Pancreas (tissue), 10 donors: ENCODE results near the gene CST2. TPM values are rescaled to one million over a fixed set of nuclear protein-coding genes. Genes with fewer than 3 reads are reported as not detected.
"Not testable (repeated sequence)": the region's sequence is repeated elsewhere in the genome, so short reads cannot be mapped to it uniquely, and the experiment has no call there.

Source experiments
- ATAC-seq, 4 donors: fragments of 200-7000 bp; cut with Tn5 transposase; one replicate each; pipeline versions ENCODE4 v1.8.0 to v1.9.1; 2020; ENCODE audit warnings: mild to moderate bottlenecking in 4 of 4, moderate library complexity in 4 of 4
- DNase-seq, 6 donors: peaks; one replicate each; pipeline ENCODE4 v3.0.0-alpha.2; 2020
- FAIRE-seq: peaks from 2 replicates; lab custom pipeline; 2012; peaks lifted over from hg19 to GRCh38; lab: Jason Lieb, UNC
- H3K27ac ChIP-seq, 4 donors: fragments of 200-600 bp; sonication (generic); 1 replicate in 3 of 4; 2 replicates in 1 of 4; pipeline versions ENCODE4 v1.5.0 to v1.8.0; 2020
- H3K27me3 ChIP-seq, 4 donors: fragments of 200-600 bp; one replicate each; pipeline ENCODE4 v1.8.0; 2021
- H3K36me3 ChIP-seq, 3 donors: fragments of 200-600 bp; sonication (generic) in 1 of 3; one replicate each; pipeline versions ENCODE4 v1.5.0 to v1.8.0; 2020 to 2021
- H3K4me1 ChIP-seq, 3 donors: fragments of 200-600 bp; one replicate each; pipeline ENCODE4 v1.8.0; 2021
- H3K4me3 ChIP-seq, 4 donors: fragments of 200-600 bp; sonication (generic) in 2 of 4; one replicate each; pipeline versions ENCODE4 v1.5.0 to v1.8.0; 2020 to 2021
- H3K9me3 ChIP-seq, 4 donors: fragments of 200-600 bp; one replicate each; pipeline ENCODE4 v1.8.0; 2021
- WGBS, 2 donors: extraction: QIAGEN DNeasy Blood & Tissue Kit; methylation state at CpG; one replicate each; pipeline ENCODE4 v1.1.7; 2013; 5-methylcytosine and 5-hydroxymethylcytosine counted together
- intact Hi-C, 3 donors: fragments of 100-400 bp; cut with DNase I; formaldehyde crosslinking; loops; one replicate each; pipeline versions ENCODE4 v1.11.1 to v1.14.2; 2022
- polyA plus RNA-seq, 2 donors: library from polyadenylated mRNA; stranded (reverse); fragments of 200-250 nt; gene quantifications; one replicate each; pipeline ENCODE4 v1.2.3, GENCODE V29; 2013
- total RNA-seq, 6 donors: library from RNA; stranded (reverse); fragmentation: NEBNext Ultra II Directional in 4 of 6; extraction: Animal tissue kit (Norgen Biotek cat#: 25700) in 4 of 6; gene quantifications; one replicate each; pipeline versions ENCODE4 v1.2.1 to v1.2.4, GENCODE V29; 2021 to 2023
- TF ChIP-seq, protein P1 (sequence below), 4 donors: fragments of 200-600 bp; sonication (generic) in 3 of 4; IDR thresholded peaks; one replicate each; pipeline versions ENCODE4 v1.5.0 to v1.8.0; 2021; ENCODE audit warnings: antibody characterized with exemption in 4 of 4
- donor health status: healthy with polysubstance abuse.
- donor health status: DM: no; HTN: no; CAD: no; lungs with moderate emphysema.
- donor health status: DM: no; HTN: no; CAD: no.
- donor health status: control.
- donor health status: control.
- donor health status: Bipolar disorder and iron deficiency.
- donor health status: DM: yes; HTN: yes; CAD: no.
- donor health status: DM: no; HTN: no; CAD: no.
- donor health status: DM: no; HTN: no; CAD: no.
- donor health status: DM: yes; HTN: yes; CAD: no.

The CST2 gene
- total and polyA plus RNA-seq, 8 donors, result 0.28 to 7.5 (median 2.5) TPM; not detected in 4

DNA sequence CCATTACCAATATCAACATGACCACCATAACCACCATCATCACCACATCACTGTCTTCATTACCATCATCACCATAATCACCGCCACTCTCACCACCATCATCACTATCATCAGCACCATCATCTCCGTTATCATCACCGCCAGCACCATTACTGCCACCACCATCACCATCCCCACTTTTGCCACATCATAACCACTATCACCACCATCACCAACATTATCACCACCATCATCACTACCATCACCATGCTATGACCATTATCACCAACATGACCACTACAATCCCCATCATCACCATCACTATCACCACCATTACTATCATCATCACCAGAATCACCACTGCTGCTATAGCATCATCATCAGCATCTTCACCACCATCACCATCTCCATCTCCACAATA, 25.7 kb downstream of the CST2 start:
- no peak for FAIRE-seq
- intact Hi-C loops, result no loop called here

DNA sequence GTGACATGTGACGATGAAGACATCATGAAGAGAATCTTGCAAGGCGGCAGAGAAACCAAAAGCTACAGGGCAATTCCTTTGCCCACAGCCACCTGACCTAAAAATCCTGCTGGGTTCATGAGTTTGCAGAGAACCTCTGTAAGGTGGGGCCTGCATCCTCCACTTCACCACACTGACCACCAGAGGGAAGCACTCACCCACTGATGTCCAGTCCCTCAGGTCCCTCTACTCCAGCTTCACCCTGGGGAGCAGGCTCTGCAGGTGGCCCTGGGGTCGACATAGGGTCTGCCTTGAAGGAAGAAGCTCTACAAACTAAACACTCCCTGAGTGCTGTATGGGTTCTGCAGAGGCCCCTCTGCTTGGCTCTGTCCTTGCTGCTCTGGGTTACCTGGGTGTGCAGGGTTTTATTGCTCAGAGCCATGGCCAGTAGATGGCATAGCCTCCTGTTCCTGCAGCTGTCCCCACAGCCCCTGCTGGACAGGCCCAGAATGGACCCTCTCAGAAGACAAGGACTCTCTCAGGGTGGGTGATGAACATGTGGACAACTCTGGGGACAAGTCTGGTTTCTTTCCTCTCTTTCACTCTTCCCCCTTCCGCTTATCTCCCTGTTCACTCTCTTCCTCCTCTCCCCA, 27.2 kb downstream of the CST2 start:
- H3K4me1 ChIP-seq, H3K9me3 ChIP-seq, intact Hi-C loops, H3K27ac ChIP-seq, FAIRE-seq, H3K36me3 ChIP-seq, H3K27me3 ChIP-seq, H3K4me3 ChIP-seq: not testable (repeated sequence)
- TF ChIP-seq, protein P1, sequence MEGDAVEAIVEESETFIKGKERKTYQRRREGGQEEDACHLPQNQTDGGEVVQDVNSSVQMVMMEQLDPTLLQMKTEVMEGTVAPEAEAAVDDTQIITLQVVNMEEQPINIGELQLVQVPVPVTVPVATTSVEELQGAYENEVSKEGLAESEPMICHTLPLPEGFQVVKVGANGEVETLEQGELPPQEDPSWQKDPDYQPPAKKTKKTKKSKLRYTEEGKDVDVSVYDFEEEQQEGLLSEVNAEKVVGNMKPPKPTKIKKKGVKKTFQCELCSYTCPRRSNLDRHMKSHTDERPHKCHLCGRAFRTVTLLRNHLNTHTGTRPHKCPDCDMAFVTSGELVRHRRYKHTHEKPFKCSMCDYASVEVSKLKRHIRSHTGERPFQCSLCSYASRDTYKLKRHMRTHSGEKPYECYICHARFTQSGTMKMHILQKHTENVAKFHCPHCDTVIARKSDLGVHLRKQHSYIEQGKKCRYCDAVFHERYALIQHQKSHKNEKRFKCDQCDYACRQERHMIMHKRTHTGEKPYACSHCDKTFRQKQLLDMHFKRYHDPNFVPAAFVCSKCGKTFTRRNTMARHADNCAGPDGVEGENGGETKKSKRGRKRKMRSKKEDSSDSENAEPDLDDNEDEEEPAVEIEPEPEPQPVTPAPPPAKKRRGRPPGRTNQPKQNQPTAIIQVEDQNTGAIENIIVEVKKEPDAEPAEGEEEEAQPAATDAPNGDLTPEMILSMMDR (IDR thresholded peaks at IDR 0.05), result peak; percentile 50 to 56 (median 54)
- WGBS, 2 donors, result 28 to 47% methylated on average over 4 of the region's 4 CpGs
- peak in 4 of 6 donors; percentile 9 to 62 (median 38) for DNase-seq
- peak; percentile 46 to 93 (median 82) for ATAC-seq

More for the DNA sequence above, 25.7 kb downstream of the CST2 start:
- no peaks in the 10 kb centered on the region for H3K4me1 ChIP-seq
- no peaks in the 10 kb centered on the region for H3K36me3 ChIP-seq
- H3K27ac ChIP-seq, result no peak overlapping the region
- 91 to 94% methylated on average over 3 of the region's 3 CpGs for WGBS, 2 donors
- TF ChIP-seq, protein P1 (IDR thresholded peaks at IDR 0.05), result no peak
- no peak for DNase-seq
- H3K27me3 ChIP-seq, result no peaks in the 10 kb centered on the region
- no peaks in the 10 kb centered on the region for H3K9me3 ChIP-seq
- no peak overlapping the region for H3K4me3 ChIP-seq
- no peak for ATAC-seq

DNA sequence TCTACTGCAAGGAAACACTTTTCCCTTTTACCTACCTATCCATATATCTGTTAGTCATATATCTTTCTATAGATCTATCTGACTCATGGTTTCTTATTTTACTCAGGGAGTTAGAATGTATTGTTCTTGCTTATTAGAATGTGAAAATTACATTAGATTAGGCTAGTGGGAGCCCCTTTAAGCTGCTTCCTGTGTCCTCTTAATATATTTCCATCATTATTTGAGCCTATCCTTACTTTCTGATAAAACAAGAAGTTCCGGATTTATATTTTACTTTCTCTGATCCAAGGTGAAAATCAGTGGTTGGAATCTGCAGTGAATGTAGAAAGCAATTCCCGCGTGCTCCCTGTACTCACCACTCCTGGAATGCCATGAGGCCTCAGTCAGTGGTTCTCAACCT, 31.0 kb downstream of the CST2 start:
- DNase-seq (no peak), FAIRE-seq (no peak), ATAC-seq (no peak)
- 67 to 82% methylated on average over 3 of the region's 3 CpGs for WGBS, 2 donors
- intact Hi-C loops, result no loop called here
- Histone ChIP-seq H3K9me3 (no peaks in the 10 kb centered on the region), H3K4me1 (no peaks in the 10 kb centered on the region), H3K27me3 (no peaks in the 10 kb centered on the region), H3K4me3 (no peak overlapping the region), H3K36me3 (no peaks in the 10 kb centered on the region), H3K27ac (no peak overlapping the region)
- TF ChIP-seq, protein P1 (IDR thresholded peaks at IDR 0.05), result no peak

DNA sequence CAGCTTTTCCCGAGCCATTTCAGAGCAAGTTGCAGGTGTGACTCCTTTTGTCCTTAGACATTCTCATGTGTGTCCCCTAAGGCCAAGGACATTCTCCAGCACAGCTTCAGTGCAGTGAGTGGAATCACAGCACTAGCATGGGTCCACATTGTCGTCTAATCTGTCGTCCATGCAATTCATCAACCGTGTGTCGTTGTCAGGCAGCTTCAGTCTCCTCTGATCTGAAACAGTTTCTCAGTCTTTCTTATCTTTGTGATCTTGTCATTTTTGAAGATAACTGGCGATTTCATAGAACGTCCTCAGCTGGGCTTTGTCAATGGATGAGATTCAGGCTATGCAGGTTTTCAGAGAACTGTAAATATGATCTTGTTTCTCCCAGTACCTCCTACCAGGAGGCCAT, 31.7 kb downstream of the CST2 start:
- no peak overlapping the region for H3K4me3 ChIP-seq
- DNase-seq (no peak), FAIRE-seq (no peak), ATAC-seq (no peak)
- H3K9me3 ChIP-seq, result no peaks in the 10 kb centered on the region
- H3K36me3 ChIP-seq, result no peaks in the 10 kb centered on the region
- 18 to 19% methylated on average over 7 of the region's 7 CpGs for WGBS, 2 donors
- TF ChIP-seq, protein P1 (IDR thresholded peaks at IDR 0.05), result no peak
- H3K27ac ChIP-seq, result no peak overlapping the region
- intact Hi-C loops, result no loop called here
- no peaks in the 10 kb centered on the region for H3K4me1 ChIP-seq
- no peaks in the 10 kb centered on the region for H3K27me3 ChIP-seq

DNA sequence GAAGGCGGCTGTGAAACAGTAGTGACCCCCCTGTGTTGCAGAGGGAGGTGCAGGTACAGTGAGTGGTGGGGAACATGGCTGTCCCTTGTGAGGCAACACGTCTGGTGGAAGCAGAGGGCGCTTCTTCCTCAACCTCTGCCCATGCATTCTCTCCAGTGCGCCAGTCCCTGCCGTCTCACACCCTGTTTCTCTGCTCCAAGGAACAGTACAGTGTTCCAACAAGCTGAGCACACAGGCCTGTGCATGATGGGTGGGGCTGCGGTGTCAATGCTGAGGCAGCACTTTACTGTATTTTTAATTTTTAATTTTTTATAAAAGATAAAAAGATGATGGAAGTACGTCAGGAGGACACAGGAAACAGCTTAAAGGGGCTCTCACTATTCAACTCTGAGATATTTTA, 32.5 kb downstream of the CST2 start:
- Histone ChIP-seq H3K27me3 (no peaks in the 10 kb centered on the region), H3K4me1 (no peaks in the 10 kb centered on the region), H3K36me3 (no peaks in the 10 kb centered on the region), H3K9me3 (no peaks in the 10 kb centered on the region), H3K27ac (no peak overlapping the region), H3K4me3 (no peak overlapping the region)
- no peak for ATAC-seq
- TF ChIP-seq, protein P1 (IDR thresholded peaks at IDR 0.05), result no peak
- DNase-seq, result no peak
- 78 to 83% methylated on average over 7 of the region's 7 CpGs for WGBS, 2 donors
- FAIRE-seq, result no peak
- intact Hi-C loops, result no loop called here
